ENCODE measurements around the gene OGFR.

The OGFR gene

GRCh38 chr20:62811320-62811719 lies 6.7 kb downstream of the OGFR start:
- no peak for TF ChIP-seq CTCF (conservative IDR thresholded peaks at IDR 0.05; ENCODE audit: control insufficient read depth, insufficient read depth, low read depth, low read length)
- no peak overlapping the region for H3K4me3 ChIP-seq (ENCODE audit: control insufficient read depth, low read depth, low read length)
- DNase-seq (ENCODE audit: low read depth), result no peak

GRCh38 chr20:62811720-62812119 lies 7.1 kb downstream of the OGFR start:
- H3K4me3 ChIP-seq (ENCODE audit: control insufficient read depth, low read depth, low read length), result no peak overlapping the region
- no peak for DNase-seq (ENCODE audit: low read depth)
- no peak for TF ChIP-seq CTCF (conservative IDR thresholded peaks at IDR 0.05; ENCODE audit: control insufficient read depth, insufficient read depth, low read depth, low read length)

GRCh38 chr20:62812181-62812906 lies 7.7 kb downstream of the OGFR start:
- TF ChIP-seq CTCF (conservative IDR thresholded peaks at IDR 0.05; ENCODE audit: control insufficient read depth, insufficient read depth, low read depth, low read length), result no peak
- DNase-seq (ENCODE audit: low read depth), result no peak
- H3K4me3 ChIP-seq (ENCODE audit: control insufficient read depth, low read depth, low read length), result no peak overlapping the region

- no peak for TF ChIP-seq CTCF (conservative IDR thresholded peaks at IDR 0.05; ENCODE audit: control insufficient read depth, insufficient read depth, low read depth, low read length)
- H3K4me3 ChIP-seq (ENCODE audit: control insufficient read depth, low read depth, low read length), result no peak overlapping the region
- no peak for DNase-seq (ENCODE audit: low read depth)
Measured at GRCh38 chr20:62812907-62813200, 8.2 kb downstream of the OGFR start.

GRCh38 chr20:62813588-62813987 lies 9.0 kb downstream of the OGFR start:
- TF ChIP-seq CTCF (conservative IDR thresholded peaks at IDR 0.05; ENCODE audit: control insufficient read depth, insufficient read depth, low read depth, low read length), result no peak
- DNase-seq (ENCODE audit: low read depth), result no peak
- H3K4me3 ChIP-seq (ENCODE audit: control insufficient read depth, low read depth, low read length), result no peak overlapping the region

GRCh38 chr20:62814060-62814708 lies 9.5 kb downstream of the OGFR start:
- TF ChIP-seq CTCF (conservative IDR thresholded peaks at IDR 0.05; ENCODE audit: control insufficient read depth, insufficient read depth, low read depth, low read length), result no peak
- no peak overlapping the region for H3K4me3 ChIP-seq (ENCODE audit: control insufficient read depth, low read depth, low read length)
- no peak for DNase-seq (ENCODE audit: low read depth)
